GM21360 (cell line): ENCODE results near the gene ARHGEF33.

ENCODE experiments used
- ATAC-seq: cut with Tn5 transposase; IDR thresholded peaks from one replicate; pipeline ENCODE4 v1.9.1; 2021; ENCODE audit warnings: mild to moderate bottlenecking, moderate library complexity; ENCODE audit not compliant: unreplicated experiment

ARHGEF33 gene

DNA sequence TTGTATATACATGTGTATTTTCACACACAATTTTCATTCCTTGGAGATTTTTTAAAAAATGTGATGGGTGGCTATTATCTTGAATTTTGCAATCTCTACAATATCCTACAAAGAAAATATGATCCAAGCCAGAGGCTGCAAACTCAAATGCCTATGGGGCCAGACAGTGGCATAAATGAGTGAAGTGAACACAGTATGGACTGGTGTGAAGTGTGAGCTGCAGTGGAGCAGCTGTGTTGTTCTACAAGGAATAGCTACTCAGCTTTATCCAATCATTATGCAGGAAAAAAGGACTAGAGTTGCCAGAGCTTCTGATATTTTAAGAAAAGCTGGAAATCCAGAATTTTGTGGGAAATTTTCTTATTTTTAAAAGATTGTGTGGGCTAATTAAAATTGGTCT lies 62.1 kb downstream of the ARHGEF33 start:
- ATAC-seq, result no peak

DNA sequence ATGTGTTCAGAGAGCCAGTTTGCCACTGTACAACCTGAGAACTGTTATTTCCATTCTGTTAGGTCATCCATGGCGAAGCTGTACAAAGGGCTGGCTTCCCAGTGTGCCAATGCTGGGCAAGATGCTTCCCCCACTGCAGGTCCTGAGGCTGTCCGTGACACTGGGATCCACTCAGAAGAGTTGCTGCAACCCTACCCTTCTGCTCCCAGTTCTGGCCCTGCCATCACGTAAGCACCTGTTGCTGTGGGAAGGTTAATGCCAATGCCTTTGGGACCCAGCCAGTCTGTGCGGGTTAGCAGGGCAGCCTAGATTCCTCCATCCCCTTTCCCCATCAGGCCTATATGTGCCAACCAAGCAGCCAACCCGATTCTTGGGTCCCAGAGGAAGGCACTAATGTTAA lies 68.3 kb downstream of the ARHGEF33 start:
- no peak for ATAC-seq

DNA sequence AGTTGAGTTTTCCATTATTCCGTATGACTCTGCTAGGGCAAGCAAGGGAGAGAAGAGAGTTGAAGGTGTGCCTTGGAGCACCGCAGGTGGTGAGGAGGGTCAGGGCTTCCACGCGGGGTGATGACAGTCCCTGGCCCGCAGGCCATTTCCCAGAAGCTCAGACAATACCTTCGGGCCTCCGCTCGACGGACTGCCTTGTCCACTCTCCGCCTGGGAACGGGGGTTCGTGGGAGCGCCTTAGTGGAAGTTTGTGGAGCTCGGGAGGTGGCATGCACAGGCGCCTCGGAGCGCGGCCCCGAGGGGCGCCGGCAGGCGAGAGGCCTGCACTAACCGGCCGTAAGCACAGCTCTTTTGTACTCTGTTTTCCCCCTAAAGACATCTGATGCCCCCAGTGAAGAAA lies 69.8 kb downstream of the ARHGEF33 start:
- ATAC-seq, result no peak

DNA sequence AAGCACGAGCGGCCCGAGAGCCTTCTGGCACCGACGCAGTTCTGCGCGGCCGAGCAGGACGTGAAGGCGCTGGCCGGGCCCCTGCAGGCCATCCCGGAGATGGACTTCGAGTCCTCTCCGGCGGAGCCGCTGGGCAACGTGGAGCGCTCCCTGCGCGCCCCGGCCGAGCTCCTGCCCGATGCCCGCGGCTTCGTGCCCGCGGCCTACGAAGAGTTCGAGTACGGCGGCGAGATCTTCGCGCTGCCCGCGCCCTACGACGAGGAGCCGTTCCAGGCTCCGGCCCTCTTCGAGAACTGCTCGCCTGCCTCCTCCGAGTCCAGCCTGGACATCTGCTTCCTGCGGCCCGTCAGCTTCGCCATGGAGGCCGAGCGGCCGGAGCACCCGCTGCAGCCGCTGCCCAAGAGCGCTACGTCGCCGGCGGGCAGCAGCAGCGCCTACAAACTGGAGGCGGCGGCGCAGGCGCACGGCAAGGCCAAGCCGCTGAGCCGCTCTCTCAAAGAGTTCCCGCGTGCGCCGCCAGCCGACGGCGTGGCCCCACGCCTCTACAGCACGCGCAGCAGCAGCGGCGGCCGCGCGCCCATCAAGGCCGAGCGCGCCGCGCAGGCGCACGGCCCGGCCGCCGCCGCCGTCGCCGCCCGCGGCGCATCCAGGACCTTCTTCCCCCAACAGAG lies 70.4 kb downstream of the ARHGEF33 start:
- ATAC-seq, result no peak

DNA sequence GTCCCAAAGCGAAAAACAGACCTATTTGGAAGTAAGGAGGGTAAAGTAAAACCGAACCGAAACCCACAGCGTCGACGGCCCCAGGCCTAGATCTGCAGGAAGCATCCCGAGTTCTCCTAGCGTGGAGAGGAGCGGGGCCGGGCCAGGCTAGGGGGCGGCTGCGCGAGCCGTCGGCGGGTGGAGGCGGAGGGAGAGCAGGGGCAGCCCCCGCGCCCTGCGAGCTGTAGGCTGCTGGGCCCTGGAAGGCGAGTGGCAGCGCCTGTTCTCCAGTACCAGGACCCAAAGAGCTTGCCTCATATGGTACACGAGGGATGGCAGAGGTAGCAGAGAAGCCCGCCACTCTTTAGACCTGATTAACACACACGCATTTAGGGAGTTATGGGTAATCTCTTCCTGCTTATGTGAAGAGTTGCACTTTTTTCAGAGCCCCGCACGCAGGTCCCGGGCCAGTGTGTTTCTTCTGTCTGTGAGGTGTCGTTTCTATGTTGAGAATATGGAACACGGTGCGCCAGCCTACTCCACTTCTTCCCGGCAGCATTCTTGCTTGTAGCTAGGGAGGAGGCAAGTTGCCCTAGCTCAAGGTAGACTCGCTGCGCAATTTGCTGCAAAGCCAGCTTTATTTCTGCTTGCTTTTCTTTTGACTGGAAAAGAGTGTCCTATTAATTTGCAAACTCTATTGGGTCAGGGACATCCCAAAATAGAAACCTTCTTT lies 71.1 kb downstream of the ARHGEF33 start:
- ATAC-seq, result no peak

DNA sequence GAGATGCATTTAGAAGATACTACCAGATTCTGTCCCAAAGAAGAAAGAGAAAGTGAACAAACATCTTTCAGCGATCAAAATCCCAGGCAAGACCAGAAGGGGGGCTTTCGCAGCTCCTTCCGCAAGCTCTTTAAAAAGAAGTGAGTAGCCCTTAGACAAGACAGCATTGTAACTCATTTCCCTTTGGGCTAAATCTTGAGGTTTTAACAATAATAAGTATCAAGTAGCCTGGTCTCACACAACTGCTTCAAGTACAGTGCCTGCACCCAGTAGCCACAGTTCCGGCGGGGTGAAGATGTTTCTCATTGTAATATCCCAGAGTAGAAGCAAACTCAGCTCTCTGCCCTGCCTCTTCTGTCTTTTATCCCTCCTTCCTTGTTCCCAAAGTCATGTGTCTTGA lies 76.3 kb downstream of the ARHGEF33 start:
- no peak for ATAC-seq

DNA sequence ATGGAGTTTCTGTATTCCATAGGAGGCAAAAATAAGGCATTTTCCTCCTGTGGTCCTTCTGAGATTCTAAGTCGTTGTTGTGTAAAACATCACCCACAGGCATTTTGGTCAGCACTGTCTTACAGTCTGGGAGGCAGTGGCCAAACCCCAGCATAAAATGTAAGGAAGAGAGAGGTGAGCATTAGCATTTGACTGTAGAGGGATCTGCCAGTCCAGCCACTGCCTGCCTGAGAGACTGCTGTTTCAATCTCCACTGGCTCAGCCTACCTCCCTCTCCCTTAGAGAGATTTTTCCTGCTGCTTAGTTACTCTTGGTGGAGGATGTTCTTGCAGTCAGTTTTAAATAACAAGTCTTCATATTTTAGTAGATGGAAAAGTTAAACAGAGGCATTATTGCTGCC lies 77.0 kb downstream of the ARHGEF33 start:
- no peak for ATAC-seq

DNA sequence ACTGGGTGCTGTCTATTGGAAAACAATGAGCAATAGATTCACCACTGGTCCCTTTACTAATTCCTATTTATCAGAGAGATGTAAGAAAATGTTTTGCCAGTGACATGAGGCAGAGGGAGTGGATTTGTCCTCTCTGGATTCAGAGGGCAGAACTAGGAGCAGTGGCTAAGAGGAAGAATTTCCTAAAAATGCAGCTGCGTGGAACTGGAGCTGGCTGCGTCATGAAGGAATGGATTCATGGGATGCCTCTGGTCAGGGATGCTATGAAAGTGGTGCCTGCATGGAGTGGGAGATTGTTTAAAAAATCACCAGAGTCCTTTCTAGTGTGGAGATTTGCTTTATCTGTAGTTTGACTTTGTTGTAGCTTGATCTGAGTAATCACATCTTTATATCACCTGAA lies 78.3 kb downstream of the ARHGEF33 start:
- no peak for ATAC-seq

DNA sequence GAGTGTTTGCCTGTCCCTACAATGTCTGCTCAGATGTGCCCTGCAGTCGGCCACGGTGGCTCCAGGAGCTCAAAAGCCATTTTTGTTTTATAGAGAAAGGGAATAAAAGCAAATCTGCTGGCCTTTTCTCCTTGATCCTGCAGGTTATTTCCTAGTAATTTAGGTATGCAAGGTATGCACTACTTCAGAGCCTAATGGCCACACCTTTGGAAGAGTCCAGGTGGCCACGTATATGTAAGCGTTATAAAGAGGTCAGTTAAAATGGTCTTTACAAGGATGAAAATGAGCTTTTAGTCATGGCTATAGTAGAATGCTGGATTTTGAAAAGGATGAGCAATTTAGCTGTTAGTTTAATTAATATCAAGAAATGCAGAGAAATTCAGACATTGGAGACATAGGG lies 81.7 kb downstream of the ARHGEF33 start:
- ATAC-seq, result no peak

DNA sequence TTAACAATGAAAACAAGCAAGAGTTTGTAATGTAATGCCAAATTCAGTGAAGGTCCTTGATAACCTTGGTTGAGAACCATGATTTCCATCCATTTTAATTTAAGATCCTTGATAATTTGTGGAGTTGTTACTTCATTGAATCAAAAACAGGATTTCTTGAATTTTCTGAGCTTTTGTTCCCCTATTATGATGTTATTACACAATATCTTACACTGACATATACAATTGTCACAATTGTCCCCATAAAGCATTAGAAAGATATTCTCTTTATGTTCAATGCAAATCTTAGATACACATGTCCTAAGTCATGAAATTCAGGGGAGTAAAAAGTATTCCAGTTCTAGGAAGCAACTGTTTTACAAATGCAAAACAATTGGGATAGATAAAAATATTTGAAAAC lies 83.6 kb downstream of the ARHGEF33 start:
- ATAC-seq, result no peak

DNA sequence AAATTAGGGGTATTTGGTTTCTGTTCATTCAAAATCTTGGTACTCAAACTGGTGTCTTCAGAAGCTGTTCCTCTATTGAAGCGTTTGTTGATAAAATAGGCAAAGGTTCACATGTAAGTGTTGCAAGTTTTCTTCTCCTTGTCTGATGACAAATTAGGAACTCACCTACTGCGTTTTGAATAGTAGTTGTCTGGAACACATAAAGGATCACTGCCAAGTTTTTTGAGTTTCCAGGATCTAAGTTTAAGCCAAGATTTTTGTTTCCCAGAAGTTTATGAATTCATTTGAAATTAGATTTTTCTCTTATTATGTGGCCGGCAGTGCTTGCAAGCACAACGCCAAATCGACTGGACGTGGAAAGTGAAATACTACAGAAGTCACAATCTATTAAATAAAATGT lies 85.4 kb downstream of the ARHGEF33 start:
- ATAC-seq, result no peak

DNA sequence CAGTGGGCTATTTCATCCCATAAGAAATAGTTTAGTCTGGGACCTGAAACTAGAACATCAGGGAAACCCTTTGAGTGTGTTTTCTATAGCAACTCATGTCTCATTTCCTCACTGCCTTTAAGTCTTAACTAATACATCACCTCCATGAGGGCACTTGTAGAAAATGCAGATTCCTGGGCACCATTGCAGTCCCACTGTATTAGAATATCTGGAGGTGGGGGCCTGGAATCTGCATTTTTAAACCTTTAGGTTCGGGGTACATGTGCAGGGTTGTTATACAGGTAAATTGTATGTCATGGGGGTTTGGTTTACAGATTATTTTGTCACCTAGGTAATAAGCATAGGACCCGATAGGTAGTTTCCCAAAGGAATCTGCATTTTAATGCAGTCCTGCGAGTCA lies 87.4 kb downstream of the ARHGEF33 start:
- ATAC-seq, result no peak

DNA sequence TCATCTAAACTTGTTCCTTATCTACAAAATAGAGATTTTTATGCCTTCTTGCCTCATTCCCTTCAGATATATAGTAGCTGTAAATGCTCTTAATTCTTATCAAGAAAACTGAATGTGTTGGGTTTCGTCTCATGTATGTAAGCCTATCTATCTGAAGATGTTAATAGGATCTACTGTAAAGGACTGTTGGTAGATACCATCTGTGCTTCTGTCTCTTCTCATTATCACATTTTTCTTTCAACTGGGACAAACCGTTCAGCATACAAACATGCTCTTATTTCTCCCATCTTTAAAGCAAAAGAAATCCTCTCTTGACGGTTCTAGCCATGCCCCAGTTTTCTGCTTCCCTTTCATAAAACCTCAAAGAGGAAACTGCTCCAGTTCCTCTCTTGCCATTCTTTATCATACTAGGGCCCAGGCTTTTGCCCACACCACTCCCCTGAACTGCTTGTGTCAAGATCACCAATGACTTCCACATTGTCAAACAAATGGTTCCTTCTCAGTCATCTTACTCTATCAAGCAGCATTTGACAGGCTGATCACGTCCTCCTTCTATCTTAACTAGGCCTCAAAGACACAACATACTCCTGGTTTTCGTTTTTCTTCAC lies 88.7 kb downstream of the ARHGEF33 start:
- ATAC-seq, result no peak

DNA sequence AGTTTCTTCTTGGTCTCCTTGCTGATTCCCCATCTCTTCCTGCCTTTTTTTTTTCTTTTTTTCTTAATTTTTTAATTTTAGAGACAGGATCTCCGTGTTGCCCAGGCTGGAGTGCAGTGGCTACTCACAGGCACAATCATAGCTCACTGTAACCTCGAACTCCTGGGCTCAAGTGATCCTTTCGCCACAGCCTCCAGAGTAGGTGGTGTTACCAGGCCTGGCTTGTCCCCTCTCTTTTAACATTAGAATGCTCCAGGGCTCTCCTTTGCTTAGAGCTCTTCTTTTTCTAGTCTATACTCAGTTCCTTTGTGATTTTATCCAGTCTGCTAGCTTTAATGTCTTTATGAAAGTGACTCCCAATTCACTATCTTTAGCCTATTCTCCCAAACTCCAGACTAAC lies 89.2 kb downstream of the ARHGEF33 start:
- ATAC-seq, result no peak

DNA sequence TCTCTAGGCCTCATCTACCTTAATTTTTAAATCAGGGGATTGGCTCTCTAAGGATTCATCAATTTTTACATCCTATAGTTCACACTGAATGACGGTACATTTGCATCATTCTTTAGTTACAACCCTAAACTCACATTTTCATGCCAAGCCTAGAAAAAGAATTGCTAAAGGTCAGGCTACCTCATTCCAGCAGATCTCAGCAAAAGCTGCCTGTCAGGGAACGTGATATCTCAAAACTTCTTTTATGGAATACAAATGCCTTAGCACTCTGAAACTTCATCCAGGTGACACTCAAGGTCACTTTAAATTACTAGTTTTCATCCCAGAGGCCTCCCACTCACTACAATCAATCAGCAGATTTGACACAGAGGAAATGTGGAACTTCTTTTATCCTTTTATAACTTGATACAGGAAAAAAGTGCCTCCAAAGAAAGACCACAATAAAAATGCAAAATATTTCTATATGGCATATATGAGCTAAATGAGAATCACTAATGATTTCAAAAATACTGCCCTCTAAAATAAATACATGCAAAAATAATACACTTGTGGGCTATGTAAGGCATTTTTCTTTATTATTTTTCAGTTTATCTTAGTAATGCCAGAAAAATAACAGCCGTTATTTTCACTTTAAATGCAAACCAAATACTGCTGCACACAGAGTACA lies 91.5 kb downstream of the ARHGEF33 start:
- ATAC-seq, result no peak

DNA sequence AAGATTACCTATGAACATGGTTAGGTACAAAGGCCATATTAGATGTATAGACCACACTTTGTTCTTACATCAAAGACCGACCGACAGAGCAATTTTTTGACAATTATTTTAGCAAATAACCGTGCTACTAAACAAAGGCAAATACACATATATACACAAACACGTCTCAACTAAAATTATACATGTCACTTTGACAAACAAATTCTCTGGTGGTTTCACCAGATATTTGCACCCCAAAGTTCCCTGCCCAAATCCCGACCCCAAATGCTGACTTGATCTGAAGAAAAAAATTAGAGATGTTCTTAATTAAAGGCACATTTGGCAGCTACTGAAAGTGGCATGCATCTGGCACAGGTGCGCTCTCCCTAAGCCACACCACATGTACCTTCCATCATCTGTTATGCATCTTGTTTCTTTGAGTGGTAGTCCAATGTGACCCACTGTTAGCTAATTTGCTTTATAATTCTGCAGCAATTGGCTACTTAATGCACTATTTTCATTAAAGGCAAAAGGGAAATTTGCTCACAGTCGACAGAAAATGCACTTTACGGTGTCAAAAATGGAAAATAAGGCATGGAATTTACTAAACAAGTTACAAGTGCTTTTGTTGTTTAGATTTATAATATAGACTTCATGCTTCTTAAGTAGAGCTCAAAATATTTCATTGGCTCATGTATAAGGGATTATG lies 92.1 kb downstream of the ARHGEF33 start:
- ATAC-seq, result no peak

DNA sequence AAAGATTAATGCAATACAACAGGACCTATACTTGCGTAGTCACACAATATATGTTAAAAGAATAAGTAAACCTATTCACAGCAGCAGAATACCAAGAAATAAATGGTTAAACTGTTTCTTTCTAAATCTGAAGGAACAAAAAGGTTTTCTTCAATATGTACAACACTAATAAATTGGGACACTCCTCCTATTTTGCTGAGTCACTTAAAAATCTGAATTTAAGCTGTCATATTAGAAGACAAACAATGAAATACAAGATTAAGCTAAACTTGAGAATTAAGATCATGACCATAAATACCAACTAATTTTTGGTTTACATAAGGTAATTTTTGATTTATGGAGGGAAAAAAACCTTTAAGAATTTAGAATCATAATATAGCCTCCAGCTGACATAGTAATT lies 92.8 kb downstream of the ARHGEF33 start:
- no peak for ATAC-seq

DNA sequence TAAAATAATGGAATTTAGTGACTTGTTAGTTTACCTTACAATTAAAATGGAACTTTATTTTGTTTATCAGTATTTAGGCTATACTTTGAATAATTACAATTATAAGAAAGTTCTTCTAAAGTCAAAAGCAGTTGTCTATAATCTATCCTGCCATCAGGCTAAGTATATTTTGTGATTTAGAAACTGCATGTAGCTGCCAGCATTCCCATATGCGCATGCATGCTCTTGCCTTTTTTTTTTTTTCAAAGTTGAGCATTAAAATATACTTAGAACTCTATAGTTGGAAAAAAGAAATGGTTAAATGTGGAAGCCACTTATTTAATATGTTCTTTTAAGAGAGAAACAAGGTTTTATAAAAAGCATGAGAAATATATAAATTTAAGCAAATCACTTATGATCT lies 99.0 kb downstream of the ARHGEF33 start:
- no peak for ATAC-seq

DNA sequence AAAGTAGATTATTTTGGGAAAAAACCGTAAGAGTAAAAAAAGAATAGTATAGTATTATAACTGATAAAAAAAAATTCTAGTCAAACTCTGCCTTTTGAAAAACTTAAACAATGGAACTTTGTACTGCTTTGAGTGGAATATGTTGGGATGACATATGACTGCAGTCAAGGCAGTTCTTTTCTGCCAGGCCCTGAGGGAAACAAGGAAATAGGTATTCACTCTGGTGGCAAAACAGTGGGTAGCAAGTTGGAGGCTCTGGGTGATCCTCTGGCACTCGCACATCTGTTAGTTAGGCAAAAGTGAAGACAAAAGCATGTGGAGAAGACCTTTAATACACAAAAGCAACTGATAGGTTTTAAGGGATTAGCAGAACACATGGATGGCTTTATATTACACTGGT lies 102.2 kb downstream of the ARHGEF33 start:
- no peak for ATAC-seq

DNA sequence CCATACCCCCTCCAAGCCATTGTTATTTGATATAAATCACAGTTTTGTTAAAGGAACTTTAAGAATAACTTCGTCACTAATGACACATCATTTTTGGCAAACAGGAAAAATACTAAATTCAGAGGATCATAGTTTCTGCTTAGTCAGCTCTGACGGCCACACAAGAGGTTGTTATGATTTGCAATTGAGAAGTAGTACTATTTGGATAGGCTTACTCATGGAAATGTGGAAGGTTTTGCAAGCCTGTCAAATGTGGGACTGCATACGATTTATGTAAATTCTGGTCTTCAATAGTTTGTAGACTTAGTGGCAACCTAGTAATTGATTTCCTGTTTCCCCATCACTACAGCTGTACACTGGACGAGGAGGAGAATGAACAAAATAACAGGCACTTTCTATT lies 108.1 kb downstream of the ARHGEF33 start:
- no peak for ATAC-seq

DNA sequence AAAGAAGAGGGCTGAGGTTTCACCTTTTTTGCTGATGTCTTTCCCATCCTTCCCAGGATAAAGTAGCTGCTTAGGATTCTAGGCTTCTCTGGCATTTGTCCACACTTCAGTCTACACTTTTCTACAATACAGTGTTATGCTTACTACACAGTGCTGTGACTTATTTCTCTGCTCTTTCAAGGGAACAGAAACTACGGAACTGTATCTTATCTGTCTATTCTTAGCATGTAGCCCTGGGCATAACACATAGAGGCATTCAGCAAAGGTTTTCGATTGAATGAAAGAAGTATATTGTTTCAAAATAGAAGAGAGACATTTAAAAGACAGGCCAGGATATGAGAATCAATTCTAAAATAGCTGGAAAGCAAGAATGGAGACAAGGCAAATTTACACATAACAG lies 110.9 kb downstream of the ARHGEF33 start:
- no peak for ATAC-seq
